ENCODE data around the gene B4GALNT2. TPM values are rescaled to one million over a fixed set of nuclear protein-coding genes. Genes with fewer than 3 reads are reported as not detected.

Gene B4GALNT2
- total RNA-seq, result 0.24 and 1.3 TPM in 2 replicates

GRCh38 chr17:49132699-49133364 is at the start of gene B4GALNT2:
Gene B4GALNT2 (plus strand): TSS chr17:49132769. CDS start chr17:49132793, 24 bp downstream.

GRCh38 chr17:49210158-49211029 is 77.8 kb downstream of the B4GALNT2 start, which contains the start of the genes ABI3 and GNGT2:
Gene ABI3 (plus strand): TSS chr17:49210707. CDS start chr17:49210725, 18 bp downstream.
Gene GNGT2 (minus strand): TSS chr17:49210574. CDS start chr17:49207422, 3,152 bp downstream.

Other genes with a start within 250 kb of the B4GALNT2 start
- 25.4 and 49.6 TPM in 2 replicates for gene ATP5MC1, start 240.0 kb upstream of the B4GALNT2 start, total RNA-seq
- gene UBE2Z, start 224.4 kb upstream of the B4GALNT2 start, total RNA-seq, result 37.9 and 68.2 TPM in 2 replicates
- gene SNF8, start 187.9 kb upstream of the B4GALNT2 start, total RNA-seq, result 51.1 and 55.8 TPM in 2 replicates
- gene GIP, start 164.2 kb upstream of the B4GALNT2 start, total RNA-seq, result not detected in 2 replicates
- gene IGF2BP1, start 135.4 kb upstream of the B4GALNT2 start, total RNA-seq, result under 0.01 and 0.24 TPM in 2 replicates
- not detected in 2 replicates for gene GNGT2, start 77.8 kb downstream of the B4GALNT2 start, total RNA-seq
- not detected in 2 replicates for gene ABI3, start 77.9 kb downstream of the B4GALNT2 start, total RNA-seq
- not detected in 2 replicates for gene PHOSPHO1, start 98.0 kb downstream of the B4GALNT2 start, total RNA-seq
- 6.7 and 8.3 TPM in 2 replicates for gene ZNF652, start 229.5 kb downstream of the B4GALNT2 start, total RNA-seq

Data from tracheal epithelial cell (primary cell).